ENCODE measurements around the gene EMID1.
A peak's percentile ranks its signal among the peaks of the same experiment; 100 is the strongest.

EMID1 gene

DNA sequence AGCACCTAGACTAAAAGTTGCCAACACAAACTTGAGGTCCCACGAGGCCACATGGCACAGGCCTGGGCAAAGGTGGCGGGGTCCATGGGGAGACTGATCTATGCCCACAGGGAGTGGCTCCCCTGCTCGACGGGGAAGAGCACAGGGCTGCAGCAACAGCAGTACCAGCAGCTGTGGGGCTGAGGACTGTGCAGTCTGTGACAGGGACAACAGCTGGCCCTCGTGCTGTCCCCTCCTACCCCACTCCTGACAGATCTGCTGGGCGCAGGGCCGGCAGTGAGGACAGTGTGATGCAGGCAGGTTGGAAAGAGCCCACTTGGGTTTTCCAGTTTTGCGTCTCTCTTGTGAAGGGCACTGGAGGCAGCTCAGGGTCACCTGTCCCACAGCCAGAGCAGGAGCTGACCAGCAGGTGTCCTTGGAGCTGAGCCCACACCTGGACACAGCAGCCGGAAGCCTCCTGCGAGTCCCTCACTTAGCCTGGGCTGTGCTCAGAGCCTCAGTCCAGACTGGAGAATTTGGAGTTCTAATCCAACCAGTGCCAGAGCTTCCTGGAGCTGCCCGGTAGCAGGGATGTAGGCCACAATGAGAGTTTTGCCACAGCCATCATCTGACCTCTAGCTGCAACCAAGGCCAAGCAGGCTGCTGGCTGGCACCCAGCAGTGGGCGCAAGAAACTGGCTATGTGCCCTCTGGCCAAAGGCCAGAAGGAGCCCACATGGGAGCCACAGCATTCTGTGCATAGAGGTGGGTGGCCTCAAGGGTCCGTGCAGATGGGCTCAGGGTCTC is 97.2 kb downstream of the EMID1 start:
- DNase-seq (no peak), ATAC-seq (replicated peaks) (no peak)
- Mint-ChIP-seq H3K9me3 (no peaks in the 10 kb centered on the region), H3K27ac (no peak overlapping the region), H3K4me3 (no peak overlapping the region), H3K4me1 (peaks cover 21 to 53% of the 10 kb centered on the region in 2 donors), H3K27me3 (peaks cover 27 to 34% of the 10 kb centered on the region in 2 donors), H3K36me3 (peaks cover 32 to 38% of the 10 kb centered on the region in 2 donors)

- peaks cover 10 to 13% of the 10 kb centered on the region in 2 donors for H3K36me3 Mint-ChIP-seq
- H3K27me3 Mint-ChIP-seq: peaks cover 27 to 51% of the 10 kb centered on the region in 2 donors
- no peak overlapping the region for H3K27ac Mint-ChIP-seq
- peak overlapping the region; percentile 77 to 81 for H3K4me3 Mint-ChIP-seq
- H3K4me1 Mint-ChIP-seq: peaks cover 19 to 60% of the 10 kb centered on the region in 2 donors
- peak in 1 of 2 donors; percentile 2 for ATAC-seq (replicated peaks)
- H3K9me3 Mint-ChIP-seq: no peaks in the 10 kb centered on the region
- DNase-seq: no peak
Measured at GRCh38 chr22:29305836-29306174, 100.1 kb downstream of the EMID1 start.

GRCh38 chr22:29306175-29306834 is 100.6 kb downstream of the EMID1 start, which contains the start of gene GAS2L1:
Gene GAS2L1 (plus strand): TSS chr22:29306650. CDS start chr22:29308106, 1,456 bp downstream.
- ATAC-seq (replicated peaks): peak; percentile 43 to 52
- Mint-ChIP-seq H3K27ac (no peak within 1 kb of the TSS), H3K27me3 (peaks cover 27 to 51% of the 10 kb centered on the region in 2 donors), H3K4me1 (peaks cover 22 to 62% of the 10 kb centered on the region in 2 donors), H3K36me3 (peaks cover 5 to 8% of the 10 kb centered on the region in 2 donors), H3K4me3 (peak within 1 kb of the TSS; percentile 77 to 81), H3K9me3 (no peaks in the 10 kb centered on the region)
- DNase-seq: no peak

DNA sequence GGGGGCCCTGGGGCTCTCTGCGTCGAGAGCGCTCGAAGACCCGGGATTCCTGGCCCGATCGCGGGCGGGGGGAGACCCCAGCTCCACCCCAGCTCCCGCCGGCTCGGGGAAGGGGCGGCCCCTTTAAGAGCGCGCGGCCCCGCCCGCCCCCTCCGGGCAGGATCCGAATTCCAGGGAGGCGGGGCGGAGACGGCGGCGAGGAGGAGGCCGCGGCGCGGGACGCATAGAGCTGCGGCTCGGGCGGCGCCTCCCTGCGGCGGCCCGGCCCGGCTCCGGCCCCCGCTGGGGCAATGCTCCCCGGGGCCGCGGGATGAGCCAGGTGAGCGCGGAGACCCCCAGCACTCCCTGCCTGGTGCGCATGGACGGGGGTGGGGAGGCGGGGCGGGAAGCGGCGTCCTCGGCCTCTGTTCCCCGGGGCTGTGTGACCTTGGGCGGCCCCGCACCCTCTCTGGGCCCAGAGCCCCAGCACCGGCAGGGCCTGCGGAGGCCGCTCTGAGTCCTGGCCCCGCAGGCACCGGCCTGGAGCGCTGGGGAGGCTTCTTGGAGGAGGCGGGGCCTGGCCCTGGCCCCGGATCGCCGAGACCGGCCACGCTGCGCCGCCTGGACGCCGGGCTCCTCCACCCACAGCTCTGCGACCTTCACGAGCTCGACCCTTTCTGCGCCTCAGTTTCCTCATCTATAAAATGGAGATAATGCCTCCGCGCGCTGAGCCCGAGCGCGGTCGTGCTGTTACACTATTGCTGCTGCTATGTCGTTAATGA is 101.3 kb downstream of the EMID1 start:
- Mint-ChIP-seq H3K36me3 (peaks cover 0 to 1% of the 10 kb centered on the region in 2 donors), H3K27ac (no peak overlapping the region), H3K27me3 (peaks cover 29 to 54% of the 10 kb centered on the region in 2 donors), H3K9me3 (no peaks in the 10 kb centered on the region), H3K4me1 (peaks cover 22 to 60% of the 10 kb centered on the region in 2 donors), H3K4me3 (peak overlapping the region; percentile 77 to 81)
- ATAC-seq (replicated peaks): no peak
- no peak for DNase-seq

DNA sequence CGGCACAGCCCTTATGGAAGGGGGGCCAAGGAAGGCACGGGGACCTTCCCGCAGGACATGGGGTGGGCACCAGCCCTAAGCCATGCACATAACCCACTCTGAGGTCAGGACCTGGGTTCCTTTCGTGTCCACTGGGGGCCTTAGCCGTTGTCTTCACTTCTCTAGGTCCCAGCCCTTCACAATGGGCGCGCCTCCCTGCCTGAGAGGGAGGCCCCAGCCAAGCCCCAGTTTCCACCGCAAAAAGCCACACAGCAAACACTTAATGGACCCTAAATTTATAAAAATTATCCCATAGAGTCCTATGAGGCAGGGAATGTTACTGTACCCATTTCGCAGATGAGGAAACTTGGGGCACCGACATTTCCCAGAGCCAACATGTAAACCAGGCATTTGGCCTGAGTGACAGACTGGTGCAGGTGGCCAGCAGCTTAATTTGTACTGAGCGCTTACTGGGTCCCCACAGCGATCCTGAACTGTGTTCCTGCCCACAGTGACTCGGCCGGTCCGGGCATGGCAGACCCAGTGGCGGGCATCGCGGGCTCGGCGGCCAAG is 102.0 kb downstream of the EMID1 start:
- ATAC-seq (replicated peaks) (no peak), DNase-seq (no peak)
- Mint-ChIP-seq H3K4me3 (peak overlapping the region; percentile 74 to 76), H3K27me3 (peaks cover 36 to 60% of the 10 kb centered on the region in 2 donors), H3K36me3 (no peaks in the 10 kb centered on the region), H3K4me1 (peaks cover 22 to 66% of the 10 kb centered on the region in 2 donors), H3K9me3 (no peaks in the 10 kb centered on the region), H3K27ac (no peak overlapping the region)

- no peak for ATAC-seq (replicated peaks)
- Mint-ChIP-seq H3K4me3 (peak overlapping the region in 1 of 2 donors; percentile 74), H3K27me3 (peaks cover 41 to 66% of the 10 kb centered on the region in 2 donors), H3K4me1 (peaks cover 25 to 70% of the 10 kb centered on the region in 2 donors), H3K9me3 (peaks cover 0 to 2% of the 10 kb centered on the region in 2 donors), H3K27ac (no peak overlapping the region), H3K36me3 (no peaks in the 10 kb centered on the region)
- no peak for DNase-seq
Measured at GRCh38 chr22:29308148-29308790, 102.6 kb downstream of the EMID1 start.

DNA sequence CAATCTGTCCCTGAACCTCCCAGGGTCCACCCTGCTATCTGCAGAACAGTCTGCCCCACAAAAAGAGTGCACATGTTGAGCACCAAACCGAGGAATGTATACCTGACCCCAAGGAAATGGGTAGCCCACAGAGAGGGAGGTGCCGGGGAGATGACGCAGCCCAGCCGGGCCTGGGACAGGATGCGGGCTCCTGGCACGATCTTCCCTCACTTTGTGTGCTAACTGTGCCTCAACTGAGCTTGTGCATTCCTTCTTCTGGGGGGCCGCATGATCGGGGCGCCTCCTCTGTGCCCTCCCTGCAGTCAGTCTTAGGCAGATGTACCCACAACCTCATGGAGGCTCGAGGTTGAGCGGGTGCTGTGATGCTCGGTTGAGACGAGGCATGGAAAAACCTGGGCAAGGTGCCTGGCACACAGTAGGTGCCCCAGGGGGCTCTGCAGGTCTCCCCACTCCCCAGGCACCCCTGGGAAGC is 103.1 kb downstream of the EMID1 start:
- Mint-ChIP-seq H3K27me3 (peaks cover 47 to 72% of the 10 kb centered on the region in 2 donors), H3K4me1 (peaks cover 25 to 70% of the 10 kb centered on the region in 2 donors), H3K36me3 (no peaks in the 10 kb centered on the region), H3K4me3 (no peak overlapping the region), H3K27ac (no peak overlapping the region), H3K9me3 (peaks cover 0 to 3% of the 10 kb centered on the region in 2 donors)
- no peak for DNase-seq
- ATAC-seq (replicated peaks): no peak
